ENCODE results near the gene CCDC33.

The CCDC33 gene

DNA sequence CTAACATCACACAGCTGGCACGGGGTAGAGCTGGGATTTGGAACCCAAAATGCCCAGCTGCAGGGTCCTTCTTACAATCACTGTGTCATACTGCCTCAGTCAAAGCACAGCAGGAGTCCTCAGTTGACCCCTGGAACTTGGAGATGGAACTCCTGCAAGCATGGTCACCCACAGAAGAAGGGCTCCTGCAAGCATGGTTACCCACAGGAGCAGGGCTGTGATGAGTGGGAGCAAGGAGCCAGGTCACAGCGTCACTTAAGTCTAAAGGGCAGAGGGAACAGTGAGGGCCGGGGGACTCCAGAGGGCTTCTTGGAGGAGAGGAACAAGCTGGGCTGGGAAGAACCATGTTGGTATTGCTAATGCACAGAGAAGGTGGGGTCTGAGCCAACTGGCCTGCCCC is 24.9 kb downstream of the CCDC33 start:
- no peak for DNase-seq

DNA sequence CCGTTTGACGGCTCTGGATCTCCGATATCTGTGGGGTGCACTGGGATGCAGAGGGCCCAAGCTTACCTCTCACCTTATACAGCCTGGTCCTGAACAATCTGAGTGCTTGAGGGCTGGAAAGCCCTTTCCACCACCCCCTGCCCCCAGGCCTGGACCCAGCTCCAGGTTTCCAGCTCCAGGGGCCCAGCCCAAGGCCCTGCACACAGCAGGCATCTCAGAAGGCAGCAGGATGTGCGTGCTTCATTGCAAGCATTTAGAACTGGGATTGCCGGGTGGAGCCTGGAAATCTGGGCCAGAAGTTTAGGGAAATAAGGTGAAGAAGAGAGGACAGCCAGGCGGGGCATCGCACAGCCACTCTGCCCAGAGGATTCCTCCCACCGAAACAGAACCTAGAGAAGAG is 25.6 kb downstream of the CCDC33 start:
- DNase-seq = no peak

DNA sequence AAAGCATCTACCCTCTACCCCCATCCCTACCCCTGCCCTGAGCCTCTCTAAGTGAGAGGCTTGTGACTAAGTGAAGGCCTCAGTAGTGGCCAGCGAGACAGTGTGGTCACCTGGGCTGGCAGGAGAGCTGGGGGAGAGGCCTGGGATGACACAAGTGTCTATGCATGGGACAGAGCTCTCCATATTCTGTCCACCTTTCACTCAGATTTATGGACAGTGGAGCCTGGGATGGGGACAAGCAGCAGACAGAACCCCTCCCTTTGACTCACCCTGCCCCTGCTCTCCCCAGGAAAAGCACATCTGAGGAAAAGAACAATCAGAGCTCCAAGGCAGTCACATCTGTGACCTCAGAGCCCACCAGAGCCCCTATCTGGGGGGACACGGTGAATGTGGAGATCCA is 26.0 kb downstream of the CCDC33 start:
- no peak for DNase-seq

DNA sequence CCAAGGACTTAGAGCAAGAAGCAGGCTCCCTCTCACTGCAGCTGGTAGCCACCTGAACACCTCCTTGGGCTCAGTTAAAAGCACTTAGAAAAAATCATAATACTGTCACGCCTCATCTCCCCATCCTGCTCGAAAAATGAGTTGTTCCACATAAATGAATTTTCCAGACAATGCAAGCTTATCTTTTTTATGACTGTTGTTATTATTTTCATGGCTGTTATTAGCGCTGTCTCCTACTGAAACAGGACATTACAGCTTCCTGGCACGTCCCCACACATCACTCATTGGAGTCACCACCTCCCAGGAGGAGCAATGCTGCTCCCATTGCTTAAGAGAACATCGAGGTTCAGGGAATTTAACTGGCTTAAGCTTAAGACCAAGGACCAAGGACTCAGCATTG is 26.5 kb downstream of the CCDC33 start:
- no peak for DNase-seq

DNA sequence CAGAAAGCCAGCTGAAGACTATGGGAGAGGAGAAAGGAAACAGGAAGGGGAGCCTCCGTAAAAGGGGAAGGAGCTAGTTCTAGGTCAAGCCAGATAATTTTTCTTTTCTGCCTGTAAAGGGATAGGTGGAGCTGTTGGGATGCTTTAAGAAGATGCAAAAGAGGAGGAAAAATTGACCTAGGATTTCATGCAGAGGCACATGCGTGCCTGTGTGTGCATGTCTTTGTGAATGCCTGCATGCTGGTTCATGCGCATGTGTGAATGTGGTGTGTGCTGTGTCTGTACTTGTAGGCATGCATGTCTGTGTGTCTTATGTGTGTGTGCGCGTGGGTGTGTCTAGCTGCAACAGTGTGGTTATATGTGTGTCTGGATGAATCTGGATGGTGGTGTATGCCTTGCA is 27.3 kb downstream of the CCDC33 start:
- DNase-seq = no peak

DNA sequence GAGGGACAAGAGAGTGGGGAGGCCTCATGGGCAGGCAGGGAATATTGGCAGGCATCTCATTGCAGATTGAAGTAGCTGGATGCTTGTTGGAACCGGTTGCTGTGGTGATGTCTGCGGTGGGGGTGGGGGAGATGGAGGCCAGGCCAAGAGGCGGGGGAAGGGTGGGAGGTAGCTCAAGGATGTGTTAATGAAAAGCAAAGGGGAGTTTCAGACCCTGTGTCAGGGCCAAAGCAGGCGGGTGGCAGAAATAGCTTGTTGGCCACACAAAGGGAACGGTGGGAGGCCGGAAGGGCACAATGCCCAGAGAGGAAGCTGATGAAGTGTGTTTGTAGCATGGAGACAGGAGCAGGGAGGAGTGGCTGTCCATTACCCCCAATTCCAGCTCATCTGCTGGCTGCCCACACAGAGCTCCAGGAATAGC is 28.0 kb downstream of the CCDC33 start:
- no peak for DNase-seq

DNA sequence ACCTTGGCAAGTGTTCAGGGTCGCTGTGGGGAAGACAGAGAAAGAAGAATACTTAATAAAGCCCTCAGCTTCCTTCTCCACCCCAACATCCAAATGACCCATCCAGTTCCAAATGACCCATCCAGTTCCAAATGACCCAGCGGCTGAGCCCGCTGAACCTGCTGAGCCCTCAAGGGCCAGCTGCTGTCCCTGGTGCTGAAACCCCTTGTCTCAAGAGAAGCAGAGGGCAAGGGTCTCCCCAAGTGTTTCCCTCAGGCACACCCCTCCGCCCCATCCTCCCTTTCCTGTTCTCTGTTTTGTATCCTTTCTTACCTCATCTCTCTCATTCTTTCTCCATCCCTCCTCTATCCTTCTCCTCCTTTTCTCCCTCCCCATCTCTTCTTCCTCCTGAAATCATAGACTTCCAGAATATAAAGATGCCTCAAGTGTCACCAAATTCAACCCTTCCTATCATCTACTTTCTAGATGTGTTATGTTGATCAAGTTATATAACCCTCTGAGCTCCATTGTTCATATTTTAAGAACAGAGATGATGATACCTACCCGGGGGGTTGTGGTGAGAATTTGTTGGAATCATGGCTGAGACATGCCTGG is 29.0 kb downstream of the CCDC33 start:
- DNase-seq = no peak

DNA sequence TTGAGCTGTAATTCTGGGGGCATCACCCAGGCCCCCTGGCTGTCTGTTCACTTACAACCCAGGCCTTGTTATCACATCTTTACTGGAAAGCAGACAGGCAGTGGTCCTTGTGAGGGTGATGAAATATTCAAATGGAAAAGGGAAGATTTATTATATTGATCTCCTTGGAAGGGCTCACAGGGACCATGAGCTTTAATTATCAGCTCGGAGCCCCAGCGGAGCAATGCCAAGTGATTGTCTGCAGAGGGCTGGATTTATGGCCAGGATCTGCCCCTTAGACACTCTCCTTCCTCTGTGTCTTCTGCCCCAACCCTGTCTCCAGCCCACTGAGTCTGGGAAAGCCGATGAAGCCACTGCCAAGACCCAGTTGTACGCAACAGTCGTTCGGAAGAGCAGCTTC is 31.9 kb downstream of the CCDC33 start:
- DNase-seq = no peak

DNA sequence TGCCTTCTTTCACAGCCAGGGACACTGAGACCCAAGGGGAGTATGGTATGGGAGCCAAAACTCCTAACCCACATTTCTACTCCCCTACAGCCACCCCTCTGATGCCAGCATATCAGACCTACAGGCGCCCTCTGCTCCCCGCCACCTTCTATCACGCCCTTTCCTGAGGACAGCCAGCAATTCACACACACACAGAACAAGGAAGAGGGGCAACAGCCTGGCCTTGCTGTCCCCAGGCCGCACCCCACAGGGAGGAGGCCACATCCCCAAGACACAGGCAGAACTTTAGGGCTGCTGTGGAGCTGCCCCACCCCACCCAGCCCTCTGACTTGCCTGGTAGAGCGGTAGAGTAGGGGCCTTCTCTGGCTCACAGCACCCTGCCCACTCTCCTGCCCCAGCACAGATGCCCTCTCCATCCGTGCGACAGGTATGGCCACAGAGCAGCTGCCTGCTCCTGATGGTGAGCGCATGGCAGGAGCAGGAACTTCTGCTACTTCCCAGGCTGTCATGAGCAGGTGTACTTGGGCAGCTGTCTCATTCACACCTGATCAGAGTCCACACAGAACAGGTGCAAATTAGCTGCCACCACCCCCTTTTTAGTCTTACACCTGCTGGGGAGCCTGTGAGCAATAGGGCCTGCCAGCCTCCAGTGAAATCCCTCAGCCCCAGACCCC is 33.4 kb downstream of the CCDC33 start:
- no peak for DNase-seq

DNA sequence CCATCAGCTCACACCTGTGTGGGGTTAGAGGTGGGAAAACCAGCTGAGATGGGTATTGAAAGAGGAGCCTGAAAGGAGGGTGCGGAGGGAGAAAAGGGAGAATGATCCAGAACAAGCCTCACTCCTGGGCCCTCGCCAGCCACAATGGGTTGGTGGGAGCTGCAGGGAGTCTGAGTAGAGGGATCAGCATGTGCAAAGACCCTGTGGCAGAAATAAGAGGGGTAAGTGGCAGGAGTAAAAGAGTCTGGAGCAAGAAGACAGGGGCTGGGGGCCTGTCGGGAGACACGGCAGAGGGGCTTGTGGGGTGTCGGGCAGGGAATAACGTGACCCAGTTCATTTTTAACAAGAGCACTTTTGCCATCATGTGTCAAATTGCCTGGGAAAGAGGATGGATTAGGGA is 34.0 kb downstream of the CCDC33 start:
- DNase-seq = no peak

DNA sequence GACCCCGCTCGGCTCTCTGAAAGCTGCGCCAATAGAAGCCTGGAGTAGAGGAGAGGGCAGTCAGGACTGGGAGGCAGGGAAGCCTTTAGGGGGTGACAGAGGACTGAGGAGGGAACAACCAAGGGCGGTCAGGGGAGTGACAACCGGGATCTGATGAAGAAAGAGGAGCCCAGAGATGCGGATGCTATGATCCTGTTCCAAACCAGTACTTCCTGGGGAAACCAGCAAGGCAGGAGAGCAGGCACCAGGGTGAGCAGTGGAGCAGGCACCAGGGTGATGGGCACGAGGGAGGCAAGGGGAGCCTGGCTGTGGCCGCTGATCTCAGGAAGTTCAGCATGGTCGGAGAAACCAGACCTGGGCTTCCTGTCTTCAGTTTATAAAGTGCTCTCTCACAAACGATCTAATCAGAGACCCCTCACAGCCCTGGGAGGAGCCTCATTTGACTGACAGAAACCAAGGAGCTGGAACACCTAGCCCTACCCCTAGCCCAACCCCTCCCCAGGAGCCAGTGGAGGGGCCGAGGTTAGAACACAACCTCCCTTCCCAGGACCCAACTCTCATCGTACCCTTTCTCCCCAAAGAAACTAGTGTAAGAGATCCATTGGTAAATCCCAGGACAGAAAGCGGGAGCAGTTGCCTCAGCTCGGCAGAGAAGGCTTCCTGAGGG is 34.9 kb downstream of the CCDC33 start:
- no peak for DNase-seq

DNA sequence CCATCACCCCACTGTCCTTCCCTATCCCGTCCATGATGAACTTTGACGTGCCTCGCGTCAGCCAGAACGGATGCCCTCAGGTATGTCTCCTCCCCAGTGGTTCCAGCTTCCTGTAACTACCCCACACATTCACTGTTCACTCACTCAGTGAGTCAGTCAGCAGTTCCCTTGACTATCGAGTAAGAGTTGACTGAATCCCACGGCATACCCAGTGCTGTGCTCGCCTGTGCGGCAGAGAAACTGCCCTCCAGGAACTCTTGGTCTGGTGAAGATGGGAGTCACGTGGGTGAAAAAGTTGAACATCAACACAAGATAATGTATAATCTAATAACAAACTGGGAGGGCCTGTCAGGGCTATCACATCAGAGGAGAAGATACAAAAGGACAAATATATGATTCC is 36.7 kb downstream of the CCDC33 start:
- no peak for DNase-seq

DNA sequence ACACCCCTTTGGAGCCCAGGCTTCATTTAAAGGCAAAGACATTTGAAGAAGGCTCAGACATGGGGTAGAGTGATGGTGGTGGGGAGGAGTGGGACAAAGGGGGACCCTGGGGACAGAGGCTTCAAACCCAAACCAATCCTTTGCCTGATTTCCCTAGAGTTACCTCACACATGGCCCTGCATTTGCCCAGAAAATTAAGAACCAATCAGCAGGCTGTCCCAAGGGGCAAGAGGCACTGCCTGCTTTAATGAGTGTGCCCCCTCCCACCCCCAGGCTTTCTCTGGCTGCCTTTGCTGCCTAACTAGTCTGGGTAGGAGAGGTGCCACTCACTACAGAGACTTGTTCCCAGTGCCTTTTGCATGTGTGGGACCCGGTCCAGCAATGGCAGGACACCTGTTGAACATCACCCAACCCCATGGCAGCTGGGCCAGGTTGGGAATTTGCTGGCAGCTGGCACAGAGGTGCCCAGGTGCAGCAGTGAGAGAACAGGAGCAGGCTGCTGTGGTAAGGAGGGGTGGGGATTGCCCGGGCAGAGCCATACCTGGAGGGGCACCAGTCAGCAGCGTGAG is 38.4 kb downstream of the CCDC33 start:
- DNase-seq = no peak

DNA sequence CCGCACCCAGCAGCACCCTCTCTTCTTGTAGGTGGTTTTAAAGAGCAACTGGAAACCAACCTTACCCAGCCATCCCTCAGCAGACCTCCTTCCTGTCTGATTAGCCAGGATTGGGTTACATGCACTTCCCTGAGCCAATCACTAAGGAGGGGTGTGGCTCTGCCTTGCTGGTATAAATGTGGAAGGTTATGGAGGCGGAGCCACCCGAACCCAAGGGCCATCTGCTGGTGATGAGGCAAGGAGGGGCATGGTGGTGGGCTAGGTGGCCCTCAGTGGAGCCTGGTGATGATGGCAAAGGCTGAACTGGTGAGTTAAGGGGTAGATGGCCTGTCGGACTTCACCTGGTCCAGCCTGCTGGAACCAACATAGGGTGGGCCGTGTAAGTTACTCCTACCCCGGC is 39.8 kb downstream of the CCDC33 start:
- DNase-seq = no peak

DNA sequence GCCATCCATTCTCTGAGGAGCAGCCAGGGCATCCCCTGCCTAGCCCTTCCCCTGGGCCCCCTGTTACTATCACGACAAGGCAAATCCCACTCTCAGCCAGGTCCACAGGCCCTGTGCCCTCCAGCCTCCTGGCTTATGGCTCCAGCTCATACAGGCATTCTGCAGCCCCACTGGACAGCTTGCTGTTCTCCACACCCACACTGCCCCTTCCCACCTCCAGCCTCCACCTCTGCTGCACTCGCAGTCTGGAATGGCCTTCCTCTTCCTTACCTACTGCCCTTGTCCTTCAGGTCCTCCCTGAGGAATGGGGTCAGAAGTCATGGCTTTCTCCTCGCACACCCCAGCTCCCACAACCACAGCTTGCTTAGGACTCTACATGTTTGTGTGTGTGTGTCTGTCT is 40.4 kb downstream of the CCDC33 start:
- no peak for DNase-seq

DNA sequence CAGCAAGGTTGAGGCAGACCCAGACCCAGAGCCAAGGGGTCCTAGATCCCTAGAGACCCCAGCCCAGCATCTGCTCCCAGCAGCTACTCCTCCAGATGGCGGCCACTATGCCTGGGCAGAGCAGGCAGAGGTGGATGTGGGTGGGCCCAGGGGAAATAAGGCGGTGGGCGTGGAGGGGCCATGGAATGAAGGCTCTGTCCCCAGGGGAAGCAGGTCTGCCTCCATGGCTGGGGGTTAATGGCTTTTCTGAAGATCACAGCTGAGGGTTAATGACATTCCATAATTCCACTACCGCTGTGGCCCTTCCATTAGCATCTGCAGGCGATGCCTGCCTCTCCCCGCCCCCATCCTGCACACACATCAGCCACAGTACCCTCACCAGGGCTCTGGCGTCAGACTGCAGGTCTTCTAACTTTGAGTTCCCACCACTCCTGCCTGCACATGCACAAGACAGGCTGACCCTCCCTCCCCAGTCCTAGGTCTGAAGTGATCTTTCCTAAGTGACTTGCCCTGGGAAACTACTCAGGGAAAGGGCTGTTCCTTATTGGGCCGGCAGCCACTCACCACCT is 41.2 kb downstream of the CCDC33 start:
- no peak for DNase-seq

DNA sequence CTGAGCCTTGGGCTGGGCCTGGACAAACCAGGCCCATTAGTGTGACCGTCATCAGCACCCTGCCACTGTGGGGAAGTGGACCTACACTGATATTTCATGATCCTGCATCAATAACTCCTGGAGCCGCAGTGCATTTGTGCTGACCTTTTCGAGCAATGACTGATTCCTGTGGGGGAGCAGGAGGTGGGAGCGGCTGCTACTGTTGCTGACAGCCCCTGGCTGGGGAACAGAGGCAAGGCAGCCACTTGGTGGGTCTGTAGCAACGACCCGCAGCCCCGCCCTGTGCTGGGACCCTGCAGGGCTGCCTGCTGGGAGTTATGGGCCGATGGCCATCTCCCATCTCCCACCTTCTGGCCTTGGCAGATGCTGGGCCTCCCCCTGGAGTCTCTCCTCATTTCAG is 42.1 kb downstream of the CCDC33 start:
- DNase-seq = no peak

DNA sequence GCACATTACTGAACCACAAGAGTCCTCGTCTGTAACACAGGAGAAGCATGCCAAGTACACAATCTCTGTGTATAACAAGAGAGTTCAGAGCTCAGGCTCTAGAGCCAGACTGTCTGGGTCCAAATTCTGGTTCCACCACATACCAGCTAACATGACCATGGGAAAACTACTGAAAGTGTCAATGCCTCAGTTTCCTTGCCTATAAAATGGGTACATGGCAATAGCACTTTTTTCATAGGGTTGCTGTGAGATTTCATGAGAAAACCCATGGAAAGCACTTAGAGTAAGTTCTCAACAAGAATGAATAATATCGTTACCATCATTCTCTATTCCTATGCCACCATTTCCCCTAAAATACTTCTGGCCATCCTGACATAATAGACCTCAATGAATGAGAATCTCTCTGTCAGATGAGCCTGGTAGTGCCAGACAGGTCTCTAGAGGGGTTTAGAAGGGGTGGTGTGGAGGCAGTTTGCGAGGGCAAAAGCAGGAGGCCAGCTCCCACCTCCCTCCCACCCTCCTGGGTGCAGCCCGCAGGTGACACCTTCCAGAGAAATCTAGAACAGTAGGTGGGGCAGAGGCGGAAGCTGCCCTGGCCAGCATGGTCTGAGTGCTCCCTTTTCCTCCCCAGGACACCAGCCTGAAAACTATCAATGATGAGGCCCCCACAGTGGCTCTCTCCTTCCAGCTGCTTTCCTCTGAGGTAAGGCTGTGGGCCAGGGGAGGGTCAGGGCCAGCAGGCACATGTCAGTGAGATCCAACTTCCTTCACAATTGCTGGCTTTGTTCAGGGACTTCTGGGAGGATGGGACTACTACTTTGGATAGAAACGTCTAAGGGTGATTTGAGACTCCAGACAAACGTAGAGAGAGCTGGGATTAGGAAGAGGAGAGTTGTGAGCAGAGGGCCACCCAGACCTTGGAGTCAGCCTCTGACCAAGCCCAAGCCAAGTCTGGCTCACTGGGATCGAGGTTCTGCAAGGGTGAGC is 45.3 kb downstream of the CCDC33 start:
- no peak for DNase-seq

DNA sequence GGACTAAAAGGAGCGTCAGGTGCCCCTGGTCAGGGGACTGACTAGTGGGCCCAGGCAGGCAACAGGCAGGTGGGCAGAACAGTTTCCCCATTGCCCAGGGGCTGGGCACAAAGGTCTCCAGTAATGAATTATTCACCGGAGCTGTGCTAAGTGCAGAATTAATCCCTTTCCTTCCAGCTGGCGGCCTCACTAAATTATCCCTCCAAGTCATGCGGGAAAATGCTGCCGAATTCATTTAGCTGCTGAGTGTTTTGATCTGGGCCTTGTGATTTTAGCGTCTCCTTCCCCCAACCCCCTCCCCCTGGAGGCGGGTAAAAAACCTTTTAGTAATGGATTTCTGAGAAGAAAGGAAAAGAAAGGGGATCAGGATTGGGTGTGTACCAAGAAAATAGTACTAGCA is 47.2 kb downstream of the CCDC33 start:
- DNase-seq = no peak

DNA sequence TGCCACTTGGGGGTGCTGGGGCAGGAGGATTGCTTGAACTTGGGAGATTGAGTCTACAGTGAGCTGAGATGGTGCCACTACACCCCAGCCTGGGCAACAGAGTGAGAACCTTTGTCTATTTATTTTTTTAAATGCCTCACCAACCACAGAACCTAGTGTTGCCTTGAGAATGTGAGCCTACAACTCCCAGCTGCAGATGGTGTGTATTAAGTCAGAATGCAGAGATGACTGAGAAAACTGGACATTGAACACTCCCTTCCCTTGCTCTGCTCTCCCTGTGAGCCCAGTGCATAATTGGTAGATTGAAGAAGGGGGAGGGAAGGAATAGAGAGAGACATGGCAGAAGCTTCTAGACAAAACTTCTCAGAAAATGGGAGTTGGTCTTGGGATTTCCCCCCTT is 53.5 kb downstream of the CCDC33 start:
- no peak for DNase-seq

DNA sequence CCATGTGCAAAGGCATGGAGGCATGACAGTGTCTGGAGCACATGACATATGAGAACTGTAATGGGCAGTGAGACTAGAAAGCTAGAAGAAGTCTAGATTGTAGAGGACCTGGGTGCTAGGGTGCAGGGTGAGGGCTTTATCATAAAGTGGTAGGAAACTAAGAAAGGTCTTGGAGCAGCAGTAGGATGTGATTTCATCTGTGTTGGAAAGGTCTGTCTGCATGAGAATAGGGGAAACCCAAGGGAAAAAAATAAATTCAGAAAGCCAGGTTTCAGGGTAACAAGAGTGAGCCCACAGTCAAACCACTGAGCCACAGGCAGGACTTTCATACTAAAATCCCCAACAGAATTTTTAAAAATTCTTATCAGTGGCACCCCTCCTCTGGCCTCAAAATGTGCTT is 54.5 kb downstream of the CCDC33 start:
- DNase-seq = no peak
